RWPE2 (cell line): ENCODE data around the gene SUGCT.

ENCODE experiments used
- ATAC-seq: fragments of 200-7000 bp; cut with Tn5 transposase; 3 replicates; pipeline ENCODE4 v1.9.1; 2021; ENCODE audit warnings: low read depth
- DNase-seq: peaks from one replicate; pipeline ENCODE4 v3.0.0-alpha.2; 2020; ENCODE audit warnings: low spot score
- H3K27ac ChIP-seq: fragments of 450-650 bp; 2 replicates; pipeline ENCODE4 v1.5.1; 2017; ENCODE audit warnings: mild to moderate bottlenecking; ENCODE audit not compliant: poor library complexity, severe bottlenecking
- H3K27me3 ChIP-seq: fragments of 250-450 bp; sonication (Bioruptor Pico); 2 replicates; pipeline ENCODE4 v1.5.1; 2021; ENCODE audit warnings: mild to moderate bottlenecking, moderate library complexity; ENCODE audit not compliant: insufficient read depth, poor library complexity, severe bottlenecking
- H3K36me3 ChIP-seq: fragments of 250-450 bp; sonication (Bioruptor Pico); 2 replicates; pipeline ENCODE4 v1.5.1; 2020; ENCODE audit warnings: low read depth, mild to moderate bottlenecking, moderate library complexity
- H3K4me1 ChIP-seq: fragments of 250-450 bp; sonication (Bioruptor Pico); 2 replicates; pipeline ENCODE4 v1.5.1; 2021; ENCODE audit warnings: mild to moderate bottlenecking, moderate library complexity; ENCODE audit not compliant: insufficient read depth, poor library complexity, severe bottlenecking
- H3K4me3 ChIP-seq: fragments of 250-450 bp; sonication (Bioruptor Pico); 2 replicates; pipeline ENCODE4 v1.5.1; 2021; ENCODE audit warnings: mild to moderate bottlenecking, moderate library complexity; ENCODE audit not compliant: severe bottlenecking
- H3K9me3 ChIP-seq: fragments of 250-450 bp; sonication (Bioruptor Pico); 2 replicates; pipeline ENCODE4 v1.5.1; 2021; ENCODE audit warnings: mild to moderate bottlenecking, moderate library complexity; ENCODE audit not compliant: severe bottlenecking
- CTCF ChIP-seq: fragments of 450-650 bp; IDR thresholded peaks from one replicate; pipeline ENCODE4 v1.5.1; 2017; ENCODE audit warnings: mild to moderate bottlenecking, moderate library complexity; ENCODE audit not compliant: poor library complexity, severe bottlenecking

Gene SUGCT

GRCh38 chr7:40348126-40348728 is 213.4 kb downstream of the SUGCT start:
- no peak for DNase-seq
- H3K27ac ChIP-seq = no peak overlapping the region

GRCh38 chr7:40350100-40350499 is 215.3 kb downstream of the SUGCT start:
- no peak for TF ChIP-seq CTCF
- Histone ChIP-seq H3K27me3 (no peaks in the 10 kb centered on the region), H3K4me3 (no peak overlapping the region), H3K36me3 (no peaks in the 10 kb centered on the region), H3K4me1 (no peaks in the 10 kb centered on the region), H3K9me3 (no peaks in the 10 kb centered on the region), H3K27ac (no peak overlapping the region)
- DNase-seq = no peak
- ATAC-seq = no peak

More at GRCh38 chr7:40348126-40348728, 213.4 kb downstream of the SUGCT start:
- TF ChIP-seq CTCF = no peak
- Histone ChIP-seq H3K36me3 (no peaks in the 10 kb centered on the region), H3K9me3 (no peaks in the 10 kb centered on the region), H3K27me3 (no peaks in the 10 kb centered on the region), H3K4me3 (no peak overlapping the region), H3K4me1 (no peaks in the 10 kb centered on the region)
- ATAC-seq = no peak

GRCh38 chr7:40354711-40355110 is 219.9 kb downstream of the SUGCT start:
- Histone ChIP-seq H3K4me3 (no peak overlapping the region), H3K27ac (no peak overlapping the region)
- TF ChIP-seq CTCF = no peak

GRCh38 chr7:40356312-40356711 is 221.5 kb downstream of the SUGCT start:
- no peak overlapping the region for H3K27ac ChIP-seq
- no peaks in the 10 kb centered on the region for H3K27me3 ChIP-seq
- no peaks in the 10 kb centered on the region for H3K4me1 ChIP-seq
- no peak for TF ChIP-seq CTCF
- no peak; the same call in 2 of the 3 replicates for ATAC-seq
- H3K9me3 ChIP-seq = no peaks in the 10 kb centered on the region
- no peaks in the 10 kb centered on the region for H3K36me3 ChIP-seq
- DNase-seq = no peak
- H3K4me3 ChIP-seq = no peak overlapping the region

More at GRCh38 chr7:40354711-40355110, 219.9 kb downstream of the SUGCT start:
- no peaks in the 10 kb centered on the region for H3K27me3 ChIP-seq
- no peaks in the 10 kb centered on the region for H3K4me1 ChIP-seq
- no peaks in the 10 kb centered on the region for H3K36me3 ChIP-seq
- H3K9me3 ChIP-seq = no peaks in the 10 kb centered on the region
- no peak for ATAC-seq
- DNase-seq = no peak
